IPS DF 6.9 (cell line): Measurements from ENCODE around the gene PPP1R3E.

Source experiments
- DNase-seq: peaks from one replicate; pipeline ENCODE4 v3.0.0-alpha.2; 2013; ENCODE audit warnings: low read depth, low spot score
- H3K27ac ChIP-seq: one replicate; pipeline ENCODE4 v1.5.1; 2013; ENCODE audit warnings: low read length, control low read depth
- H3K27me3 ChIP-seq: 2 replicates; pipeline ENCODE4 v1.6.1; 2013; ENCODE audit warnings: mild to moderate bottlenecking, low read length; ENCODE audit not compliant: control insufficient read depth, insufficient read depth
- H3K36me3 ChIP-seq: 2 replicates; pipeline ENCODE4 v1.6.1; 2013; ENCODE audit warnings: low read length; ENCODE audit not compliant: control insufficient read depth, insufficient read depth
- H3K4me1 ChIP-seq: 2 replicates; pipeline ENCODE4 v1.6.1; 2013; ENCODE audit warnings: low read length; ENCODE audit not compliant: control insufficient read depth, insufficient read depth
- H3K4me3 ChIP-seq: 2 replicates; pipeline ENCODE4 v1.5.1; 2013; ENCODE audit warnings: mild to moderate bottlenecking, low read length
- H3K9me3 ChIP-seq: 2 replicates; pipeline ENCODE4 v1.6.1; 2013; ENCODE audit warnings: low read length, inconsistent platforms; ENCODE audit not compliant: control insufficient read depth, insufficient read depth
- WGBS: extraction: QIAGEN DNeasy Blood & Tissue Kit; methylation state at CpG from one replicate; pipeline ENCODE4 v1.1.7; 2013; ENCODE audit warnings: mixed read lengths, missing lambda C conversion rate; ENCODE audit not compliant: insufficient read length, insufficient coverage; 5-methylcytosine and 5-hydroxymethylcytosine counted together

The PPP1R3E gene, protein sequence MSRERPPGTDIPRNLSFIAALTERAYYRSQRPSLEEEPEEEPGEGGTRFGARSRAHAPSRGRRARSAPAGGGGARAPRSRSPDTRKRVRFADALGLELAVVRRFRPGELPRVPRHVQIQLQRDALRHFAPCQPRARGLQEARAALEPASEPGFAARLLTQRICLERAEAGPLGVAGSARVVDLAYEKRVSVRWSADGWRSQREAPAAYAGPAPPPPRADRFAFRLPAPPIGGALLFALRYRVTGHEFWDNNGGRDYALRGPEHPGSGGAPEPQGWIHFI

DNA sequence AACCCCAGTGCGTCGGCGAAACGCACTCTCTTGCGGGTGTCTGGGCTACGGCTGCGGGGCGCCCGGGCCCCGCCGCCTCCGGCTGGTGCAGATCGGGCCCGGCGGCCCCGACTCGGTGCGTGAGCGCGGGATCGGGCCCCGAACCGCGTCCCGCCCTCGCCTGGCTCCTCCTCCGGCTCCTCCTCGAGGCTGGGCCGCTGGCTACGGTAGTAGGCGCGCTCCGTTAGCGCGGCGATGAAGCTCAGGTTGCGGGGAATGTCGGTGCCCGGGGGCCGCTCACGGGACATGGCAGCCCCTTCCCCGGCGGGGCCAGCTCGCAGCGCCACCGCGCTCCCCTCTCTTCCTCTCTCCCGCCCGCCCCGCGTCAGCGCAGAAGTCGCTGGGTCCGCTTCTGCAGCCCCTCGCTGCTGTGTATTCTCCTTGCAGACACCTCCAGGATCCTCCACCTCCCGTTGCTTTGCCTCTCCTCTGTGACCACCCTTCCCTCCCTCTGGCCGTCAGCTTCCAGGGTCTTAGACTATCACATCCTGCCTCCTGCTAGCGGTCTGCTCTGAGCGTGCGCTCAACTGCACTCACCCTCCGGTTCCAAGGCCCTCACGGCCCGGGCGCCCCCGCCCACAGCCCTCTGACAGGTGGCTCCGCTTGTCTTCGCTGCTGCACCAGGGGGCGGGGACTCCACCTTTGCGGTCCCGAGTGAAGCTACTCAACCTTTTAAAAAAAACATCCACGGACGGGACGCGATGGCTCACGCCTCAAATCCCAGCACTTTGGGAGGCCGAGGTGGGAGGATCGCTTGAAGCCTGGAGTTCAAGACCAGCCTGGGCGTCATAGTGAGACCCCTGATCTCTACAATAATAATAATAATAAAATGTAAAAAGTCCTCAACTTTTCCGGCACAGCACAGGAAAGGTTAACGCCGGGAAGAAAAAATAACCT is at the start of gene PPP1R3E:
Gene PPP1R3E (minus strand): TSS at position 570 of the 936 bp plus-strand sequence. CDS start 283 bp downstream, at position 287.
- no peak for DNase-seq
- WGBS = no CpG with 5 or more reads among the region's 81 CpGs
- no peaks in the 10 kb centered on the region for H3K36me3 ChIP-seq
- H3K9me3 ChIP-seq = no peaks in the 10 kb centered on the region
- H3K27me3 ChIP-seq = peaks cover 4% of the 10 kb centered on the region; the same call in 1 of the 2 replicates
- no peak within 1 kb of the TSS for H3K27ac ChIP-seq
- H3K4me3 ChIP-seq = peak within 1 kb of the TSS; percentile 66; the same call in 1 of the 2 replicates
- no peaks in the 10 kb centered on the region for H3K4me1 ChIP-seq

DNA sequence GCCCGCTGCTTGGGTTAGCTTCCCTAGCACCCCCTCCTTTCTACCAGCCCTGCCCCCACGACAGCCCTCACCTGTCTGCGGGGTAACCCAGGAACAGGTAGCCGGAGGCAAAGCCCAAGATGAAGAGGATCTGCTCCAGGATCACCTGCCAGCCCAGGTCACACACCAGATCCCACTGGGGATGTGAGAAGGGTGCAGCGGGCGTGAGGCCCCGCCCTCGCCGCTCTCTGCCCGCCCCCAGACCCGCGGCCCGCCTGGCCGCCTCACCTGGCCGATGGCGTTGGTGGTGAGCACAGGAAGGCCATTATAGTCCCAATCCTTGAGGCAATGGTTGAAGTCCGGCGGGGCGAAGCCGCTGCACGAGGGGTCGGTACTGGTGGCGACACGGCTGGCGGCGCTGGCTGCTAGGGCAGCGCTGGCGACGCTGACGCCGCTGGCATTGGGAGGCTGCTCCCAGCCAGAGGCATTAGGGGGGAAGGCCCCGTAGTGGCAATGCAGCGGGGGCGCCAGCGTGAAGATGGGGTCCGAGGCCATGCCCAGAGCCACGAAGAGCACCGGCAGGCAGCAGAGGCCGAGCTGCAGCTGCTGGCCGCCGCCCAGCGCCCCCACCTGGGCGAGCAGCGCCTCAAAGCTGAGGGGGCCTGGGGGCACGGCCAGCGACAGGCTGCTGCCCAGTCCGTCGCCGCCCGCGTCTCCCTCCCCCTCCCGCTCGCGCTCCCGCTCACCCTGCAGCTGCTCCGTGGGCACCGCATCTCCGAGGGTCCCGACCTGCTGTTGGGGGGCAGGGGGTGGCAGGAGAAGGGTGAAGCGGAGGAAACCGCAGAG is 49.2 kb upstream of the PPP1R3E start:
- Histone ChIP-seq H3K9me3 (no peaks in the 10 kb centered on the region), H3K27ac (no peak overlapping the region), H3K27me3 (no peaks in the 10 kb centered on the region), H3K4me3 (peak overlapping the region; percentile 91), H3K4me1 (peaks cover 4% of the 10 kb centered on the region; the same call in 1 of the 2 replicates), H3K36me3 (no peaks in the 10 kb centered on the region)
- no peak for DNase-seq
- WGBS = no CpG with 5 or more reads among the region's 61 CpGs

DNA sequence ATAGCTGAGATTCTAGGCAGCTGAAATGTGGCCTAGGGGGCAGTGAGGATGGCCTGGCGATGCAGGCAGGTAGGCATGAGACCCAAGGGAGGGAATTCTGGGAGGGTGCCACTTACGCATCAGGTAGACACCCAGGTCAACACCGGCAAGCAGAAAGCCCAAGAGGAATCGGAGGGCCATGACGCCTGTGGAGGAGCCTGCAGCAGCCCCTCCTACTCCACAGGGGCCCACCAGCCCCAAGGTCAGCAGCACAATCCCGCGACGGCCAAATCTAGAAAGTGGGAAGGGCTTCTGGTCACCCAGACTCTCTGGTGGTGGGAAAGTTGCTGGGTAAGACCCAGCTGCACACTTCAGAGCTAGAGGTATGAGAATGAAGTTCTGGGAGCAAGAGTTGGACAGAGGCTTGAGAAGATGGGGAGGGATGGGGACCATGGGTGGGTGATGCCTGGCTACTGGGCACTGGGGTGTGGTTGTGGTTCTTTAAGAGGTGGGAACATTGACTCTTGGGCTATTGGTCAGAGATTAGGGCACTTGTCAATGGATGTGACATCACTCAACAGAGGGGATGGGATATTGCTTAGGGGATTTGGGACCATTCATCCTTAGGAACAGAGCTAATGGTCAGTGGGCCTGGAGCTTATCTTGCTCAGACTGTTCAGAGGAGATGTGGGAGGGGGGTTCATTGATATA is 46.6 kb upstream of the PPP1R3E start:
- DNase-seq = no peak
- H3K36me3 ChIP-seq = no peaks in the 10 kb centered on the region
- H3K27me3 ChIP-seq = no peaks in the 10 kb centered on the region
- H3K4me1 ChIP-seq = peaks cover 4% of the 10 kb centered on the region; the same call in 1 of the 2 replicates
- no peak overlapping the region for H3K4me3 ChIP-seq
- H3K27ac ChIP-seq = no peak overlapping the region
- H3K9me3 ChIP-seq = no peaks in the 10 kb centered on the region
- WGBS = no CpG with 5 or more reads among the region's 8 CpGs

DNA sequence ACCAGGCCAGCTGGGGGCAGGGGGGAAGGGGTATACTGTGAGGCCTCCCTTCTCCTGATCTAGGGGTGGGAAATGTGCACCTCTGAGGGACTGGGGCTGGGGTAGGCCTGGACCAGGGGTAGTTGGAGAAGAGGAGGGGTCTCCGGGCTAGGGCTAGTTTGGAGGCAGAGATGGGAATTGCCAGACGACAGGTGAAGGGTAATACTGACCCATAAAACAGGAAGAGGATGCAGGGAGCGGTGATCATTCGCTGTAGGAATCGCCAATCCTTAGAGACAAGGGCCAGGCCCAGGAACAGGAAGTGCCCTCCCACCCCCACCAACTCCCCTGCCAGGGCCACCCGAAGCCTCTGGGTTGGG is 45.6 kb upstream of the PPP1R3E start:
- no CpG with 5 or more reads among the region's 6 CpGs for WGBS
- Histone ChIP-seq H3K36me3 (no peaks in the 10 kb centered on the region), H3K4me1 (peaks cover 4% of the 10 kb centered on the region; the same call in 1 of the 2 replicates), H3K27me3 (no peaks in the 10 kb centered on the region), H3K27ac (no peak overlapping the region), H3K9me3 (no peaks in the 10 kb centered on the region), H3K4me3 (no peak overlapping the region)
- no peak for DNase-seq

DNA sequence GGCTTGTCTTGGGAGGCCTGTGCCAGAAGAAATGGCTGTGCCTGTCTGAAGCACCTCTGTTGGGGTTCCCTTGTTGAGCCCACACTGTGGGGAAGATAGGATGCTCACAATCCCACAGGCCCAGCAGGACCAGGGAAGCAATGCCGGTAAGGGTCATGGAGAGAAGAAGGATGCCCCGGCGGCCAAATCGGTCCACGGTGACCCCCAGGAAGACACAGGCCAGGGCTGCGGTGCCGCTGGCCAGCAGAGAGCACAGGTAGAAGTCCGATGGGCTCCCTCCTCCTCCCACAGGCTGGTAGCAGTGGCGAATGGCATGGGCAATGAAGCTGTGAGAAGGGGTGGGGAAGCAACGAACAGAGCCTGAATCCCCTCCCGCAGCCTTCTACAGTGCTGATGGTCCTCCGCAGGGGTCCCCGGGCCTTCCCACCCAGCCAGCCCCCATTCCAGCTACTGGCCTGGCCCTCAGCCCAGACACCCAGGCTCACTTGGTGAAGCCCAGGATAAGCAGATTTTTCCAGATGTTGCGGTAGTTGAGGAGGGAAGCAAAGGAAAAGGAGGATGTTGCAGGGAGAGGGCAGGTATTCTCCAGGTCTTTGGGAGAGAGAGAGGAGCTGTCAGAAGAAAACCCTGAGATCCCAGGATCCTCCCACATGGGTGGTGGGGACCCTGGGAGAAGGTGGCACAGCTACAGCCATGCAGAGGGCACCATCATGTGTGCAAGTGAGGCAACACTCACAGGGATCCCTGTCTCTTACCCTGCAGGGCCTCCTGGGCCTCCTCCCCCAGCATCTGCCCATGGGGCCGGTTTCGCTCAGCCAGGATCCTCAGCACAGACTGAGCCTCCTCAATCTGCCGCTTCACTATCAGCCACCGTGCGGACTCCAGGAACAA is 45.0 kb upstream of the PPP1R3E start:
- Histone ChIP-seq H3K9me3 (no peaks in the 10 kb centered on the region), H3K36me3 (no peaks in the 10 kb centered on the region), H3K27ac (no peak overlapping the region), H3K27me3 (no peaks in the 10 kb centered on the region), H3K4me1 (peaks cover 4% of the 10 kb centered on the region; the same call in 1 of the 2 replicates), H3K4me3 (no peak overlapping the region)
- no CpG with 5 or more reads among the region's 19 CpGs for WGBS
- DNase-seq = no peak

DNA sequence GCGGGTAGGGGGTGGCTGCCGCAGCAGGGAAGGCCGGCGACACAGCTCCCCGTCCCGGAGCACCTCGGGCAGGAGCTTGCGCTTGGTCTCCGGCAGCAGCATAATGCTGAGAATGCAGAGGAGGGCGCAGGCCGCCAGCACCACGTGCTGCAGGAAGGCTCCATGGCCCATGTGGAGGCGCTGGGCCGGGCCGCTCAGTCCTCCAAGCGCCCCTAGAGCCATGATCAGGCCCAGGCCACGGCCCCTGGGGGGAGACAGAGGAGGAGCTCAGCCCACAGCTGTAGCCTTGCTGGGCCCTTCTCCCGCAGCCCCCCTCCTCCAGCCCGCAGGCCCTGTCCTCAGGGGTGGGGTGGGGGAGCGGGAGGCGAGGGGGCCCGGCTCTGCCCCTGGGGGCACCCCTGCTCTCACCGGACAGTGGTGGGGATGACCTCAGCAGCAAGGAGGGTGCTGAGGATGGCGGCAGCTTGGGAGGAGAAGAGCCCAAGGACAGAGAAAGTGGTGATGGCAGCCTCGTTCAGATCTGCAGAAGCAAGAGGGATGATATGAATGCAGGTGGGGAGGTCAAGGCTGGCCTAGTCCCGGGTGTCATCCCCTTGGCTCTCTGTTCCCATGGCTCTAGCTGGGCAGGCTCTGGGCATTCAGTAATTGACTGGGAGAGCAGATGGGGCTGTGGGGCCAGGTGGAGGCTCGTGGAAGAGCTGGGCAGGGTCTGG is 44.2 kb upstream of the PPP1R3E start:
- no CpG with 5 or more reads among the region's 27 CpGs for WGBS
- H3K4me3 ChIP-seq = no peak overlapping the region
- DNase-seq = no peak

DNA sequence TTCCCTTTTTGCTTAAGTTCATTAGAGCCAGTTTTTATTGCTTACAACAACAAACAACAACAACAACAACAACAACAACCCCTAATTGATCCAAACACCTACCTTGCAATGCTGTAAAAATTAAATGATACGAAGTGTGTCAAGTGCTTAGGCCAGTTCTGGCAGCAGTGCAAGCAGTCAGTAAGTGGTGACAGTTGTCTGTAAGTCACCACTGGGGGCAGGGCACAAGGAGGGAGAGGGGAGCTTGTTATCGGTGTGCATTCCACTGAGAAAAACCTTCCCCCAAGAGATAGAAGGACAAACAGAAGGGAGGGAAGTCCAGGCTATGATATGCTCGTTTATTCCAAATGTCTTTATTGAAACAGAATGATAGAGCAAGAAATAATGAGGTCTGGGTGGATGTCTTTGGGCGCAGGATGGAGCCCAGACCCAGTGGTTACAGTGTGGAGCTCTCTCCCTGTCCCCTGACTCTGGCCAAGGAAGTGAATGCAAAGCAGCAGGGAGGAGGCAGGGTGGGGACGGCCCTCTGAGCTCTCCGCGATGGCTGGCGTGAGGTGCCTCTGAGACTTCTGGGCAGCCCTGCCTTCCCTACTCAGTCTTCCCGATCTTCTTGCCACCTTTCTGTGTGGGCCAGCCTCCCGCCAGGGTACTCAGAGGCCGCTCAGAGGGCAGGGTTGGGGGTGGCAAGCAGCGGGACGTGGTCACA is 43.5 kb upstream of the PPP1R3E start:
- H3K27me3 ChIP-seq = no peaks in the 10 kb centered on the region
- H3K4me3 ChIP-seq = no peak overlapping the region
- H3K27ac ChIP-seq = no peak overlapping the region
- no peaks in the 10 kb centered on the region for H3K9me3 ChIP-seq
- no peak for DNase-seq
- H3K36me3 ChIP-seq = no peaks in the 10 kb centered on the region
- no CpG with 5 or more reads among the region's 13 CpGs for WGBS
- H3K4me1 ChIP-seq = no peaks in the 10 kb centered on the region

More for the DNA sequence above, 44.2 kb upstream of the PPP1R3E start:
- H3K36me3 ChIP-seq = no peaks in the 10 kb centered on the region
- no peaks in the 10 kb centered on the region for H3K27me3 ChIP-seq
- H3K27ac ChIP-seq = no peak overlapping the region
- H3K9me3 ChIP-seq = no peaks in the 10 kb centered on the region
- peaks cover 3% of the 10 kb centered on the region; the same call in 1 of the 2 replicates for H3K4me1 ChIP-seq

DNA sequence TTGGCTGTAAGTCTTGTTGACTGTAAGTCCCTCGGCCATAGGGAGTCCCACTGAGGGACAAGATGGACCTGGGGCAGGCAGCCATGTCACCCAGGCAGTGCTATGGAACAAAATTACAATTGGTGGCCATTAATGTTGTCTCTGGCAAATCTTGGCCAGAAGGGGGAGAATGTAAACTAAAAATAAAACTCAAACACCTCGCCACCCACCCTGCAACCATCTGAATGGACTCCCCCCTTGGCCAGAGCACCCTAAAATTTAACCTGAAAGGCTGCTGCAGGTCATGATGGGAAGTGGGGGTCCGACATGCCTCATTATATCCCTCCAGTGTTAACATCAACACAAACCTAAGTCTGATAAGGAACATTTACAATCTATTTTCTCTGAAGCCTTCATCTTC is 41.8 kb upstream of the PPP1R3E start:
- DNase-seq = no peak
- H3K36me3 ChIP-seq = no peaks in the 10 kb centered on the region
- no peaks in the 10 kb centered on the region for H3K9me3 ChIP-seq
- H3K27ac ChIP-seq = no peak overlapping the region
- H3K27me3 ChIP-seq = no peaks in the 10 kb centered on the region
- no peaks in the 10 kb centered on the region for H3K4me1 ChIP-seq
- WGBS = no CpG with 5 or more reads among the region's 3 CpGs
- no peak overlapping the region for H3K4me3 ChIP-seq
